ENCODE results near the gene SSTR1.

DNA sequence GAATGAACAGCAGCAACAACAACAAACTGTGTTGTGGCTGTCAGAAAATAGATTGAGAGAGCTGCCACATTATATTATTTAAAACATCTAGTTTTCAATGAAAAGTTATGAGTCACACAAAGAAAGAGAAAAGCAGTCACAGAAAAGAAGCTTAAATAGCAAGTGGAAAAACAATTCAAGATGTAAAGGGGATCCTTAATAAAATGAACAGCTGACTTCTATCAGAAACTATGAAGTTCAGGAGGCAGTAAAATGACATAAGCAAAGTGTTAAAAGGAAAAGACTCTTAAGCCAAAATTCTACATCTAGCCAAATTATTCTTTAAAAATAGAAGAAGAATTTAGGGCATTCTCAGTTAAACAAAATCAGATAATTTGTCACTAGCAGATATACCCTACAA, 42.6 kb downstream of the SSTR1 start:
- TF ChIP-seq, protein P1, sequence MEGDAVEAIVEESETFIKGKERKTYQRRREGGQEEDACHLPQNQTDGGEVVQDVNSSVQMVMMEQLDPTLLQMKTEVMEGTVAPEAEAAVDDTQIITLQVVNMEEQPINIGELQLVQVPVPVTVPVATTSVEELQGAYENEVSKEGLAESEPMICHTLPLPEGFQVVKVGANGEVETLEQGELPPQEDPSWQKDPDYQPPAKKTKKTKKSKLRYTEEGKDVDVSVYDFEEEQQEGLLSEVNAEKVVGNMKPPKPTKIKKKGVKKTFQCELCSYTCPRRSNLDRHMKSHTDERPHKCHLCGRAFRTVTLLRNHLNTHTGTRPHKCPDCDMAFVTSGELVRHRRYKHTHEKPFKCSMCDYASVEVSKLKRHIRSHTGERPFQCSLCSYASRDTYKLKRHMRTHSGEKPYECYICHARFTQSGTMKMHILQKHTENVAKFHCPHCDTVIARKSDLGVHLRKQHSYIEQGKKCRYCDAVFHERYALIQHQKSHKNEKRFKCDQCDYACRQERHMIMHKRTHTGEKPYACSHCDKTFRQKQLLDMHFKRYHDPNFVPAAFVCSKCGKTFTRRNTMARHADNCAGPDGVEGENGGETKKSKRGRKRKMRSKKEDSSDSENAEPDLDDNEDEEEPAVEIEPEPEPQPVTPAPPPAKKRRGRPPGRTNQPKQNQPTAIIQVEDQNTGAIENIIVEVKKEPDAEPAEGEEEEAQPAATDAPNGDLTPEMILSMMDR (IDR thresholded peaks at IDR 0.05) = no peak
- TF ChIP-seq POLR2A (IDR thresholded peaks at IDR 0.05) = no peak

All from uterus (tissue), 2 donors.